Keratinocyte (primary cell): Measurements from ENCODE around the gene MROH7. TPM values are rescaled to one million over a fixed set of nuclear protein-coding genes. Genes with fewer than 3 reads are reported as not detected.

Source experiments
- DNase-seq: peaks from one replicate; pipeline ENCODE4 v3.0.0-alpha.2; 2011; ENCODE audit warnings: low read depth, missing footprints, low spot score
- FAIRE-seq: peaks from 2 replicates; lab custom pipeline; 2011; peaks lifted over from hg19 to GRCh38; lab: Jason Lieb, UNC
- H2AFZ ChIP-seq: 2 replicates; pipeline ENCODE4 v1.6.0; 2012; ENCODE audit warnings: low read length, control low read depth, inconsistent platforms; ENCODE audit not compliant: control insufficient read depth
- H3K27ac ChIP-seq: 2 replicates; pipeline ENCODE4 v1.5.1; 2011; ENCODE audit warnings: low read length; ENCODE audit not compliant: control insufficient read depth, insufficient read depth
- H3K27me3 ChIP-seq: 3 replicates; pipeline ENCODE4 v1.6.0; 2011; ENCODE audit warnings: low read length; ENCODE audit not compliant: control insufficient read depth, insufficient read depth; ENCODE audit errors: extremely low read depth
- H3K36me3 ChIP-seq, 2 experiments: 2 replicates in 1 of 2; 3 replicates in 1 of 2; pipeline ENCODE4 v1.5.1; 2011; ENCODE audit warnings: low read length in 2 of 2, mild to moderate bottlenecking in 1 of 2; ENCODE audit not compliant: control insufficient read depth in 2 of 2, insufficient read depth in 2 of 2; ENCODE audit errors: extremely low read depth in 1 of 2
- H3K4me1 ChIP-seq: 3 replicates; pipeline ENCODE4 v1.5.1; 2011; ENCODE audit warnings: low read length; ENCODE audit not compliant: control insufficient read depth, insufficient read depth; ENCODE audit errors: extremely low read depth
- H3K4me2 ChIP-seq: 3 replicates; pipeline ENCODE4 v1.6.0; 2011; ENCODE audit warnings: low read depth, low read length; ENCODE audit not compliant: control insufficient read depth, insufficient read depth; ENCODE audit errors: extremely low read depth
- H3K4me3 ChIP-seq, 3 experiments: fragments of 200-600 bp in 1 of 3; sonication (generic) in 1 of 3; 2 replicates in 2 of 3; 3 replicates in 1 of 3; pipeline ENCODE4 v1.5.1; 2011 to 2016; ENCODE audit warnings: low read length in 3 of 3, mild to moderate bottlenecking in 3 of 3, control low read depth in 2 of 3, inconsistent platforms in 1 of 3, low read depth in 1 of 3, mixed read lengths in 1 of 3, mixed run types in 1 of 3, moderate library complexity in 1 of 3; ENCODE audit not compliant: control insufficient read depth in 2 of 3, insufficient read depth in 2 of 3; ENCODE audit errors: extremely low read depth in 1 of 3
- H3K79me2 ChIP-seq: 2 replicates; pipeline ENCODE4 v1.6.0; 2012; ENCODE audit warnings: low read length; ENCODE audit not compliant: control insufficient read depth, insufficient read depth
- H3K9ac ChIP-seq: 3 replicates; pipeline ENCODE4 v1.6.0; 2011; ENCODE audit warnings: low read length; ENCODE audit not compliant: control insufficient read depth, insufficient read depth; ENCODE audit errors: extremely low read depth
- H3K9me1 ChIP-seq: 3 replicates; pipeline ENCODE4 v1.6.0; 2011; ENCODE audit warnings: low read length; ENCODE audit not compliant: control insufficient read depth, insufficient read depth; ENCODE audit errors: extremely low read depth
- H3K9me3 ChIP-seq: 2 replicates; pipeline ENCODE4 v1.5.1; 2012; ENCODE audit warnings: low read depth, low read length; ENCODE audit not compliant: control insufficient read depth
- H4K20me1 ChIP-seq: 3 replicates; pipeline ENCODE4 v1.6.0; 2011; ENCODE audit warnings: low read length; ENCODE audit not compliant: control insufficient read depth, insufficient read depth; ENCODE audit errors: extremely low read depth
- CTCF ChIP-seq, 3 experiments: IDR thresholded peaks in 1 of 3; conservative IDR thresholded peaks in 1 of 3; optimal IDR thresholded peaks in 1 of 3; 2 replicates in 2 of 3; 3 replicates in 1 of 3; pipeline versions ENCODE3 to v1.5.1; 2011; ENCODE audit warnings: low read length in 3 of 3, mild to moderate bottlenecking in 3 of 3, moderate library complexity in 2 of 3, control low read depth in 1 of 3, inconsistent platforms in 1 of 3; ENCODE audit not compliant: insufficient read depth in 2 of 3; ENCODE audit errors: extremely low read depth in 1 of 3
- EZH2 ChIP-seq: IDR thresholded peaks from one replicate; pipeline ENCODE4 v1.6.1; 2012; ENCODE audit warnings: inconsistent platforms, mild to moderate bottlenecking, low read length, moderate library complexity
- dilution Hi-C: fragments of 300-500 bp; cut with MboI; formaldehyde crosslinking; loops from one replicate; pipeline ENCODE4 v1.7.0; 2020; ENCODE audit warnings: low sequenced_read_pairs; ENCODE audit not compliant: extremely low pct_ligation_motif_present
- polyA plus RNA-seq, 5 experiments: library from polyadenylated mRNA; depleted of rRNA in 3 of 5; stranded (reverse) in 3 of 5; stranded (forward) in 1 of 5; unstranded in 1 of 5; fragments of >200 nt; gene quantifications; 1 replicate in 1 of 5; 2 replicates in 3 of 5; 3 replicates in 1 of 5; pipeline versions ENCODE4 v1.2.1 to v1.2.3, GENCODE V29; 2011 to 2012; ENCODE audit warnings: missing spikeins in 2 of 5, low read depth in 1 of 5, low replicate concordance in 1 of 5

MROH7 gene
- polyA plus RNA-seq, 1 donor (not counting 4 experiments of a cell fraction or from before 2014, with no cell fraction given) = not detected

GRCh38 chr1:54686155-54686554 lies 44.6 kb downstream of the MROH7 start:
- Histone ChIP-seq H3K27me3 (peaks cover 4% of the 10 kb centered on the region), H4K20me1 (no peaks in the 10 kb centered on the region), H3K79me2 (no peaks in the 10 kb centered on the region), H3K36me3 (no peaks in the 10 kb centered on the region), H3K4me3 (no peak overlapping the region), H3K9me1 (no peaks in the 10 kb centered on the region), H3K9ac (no peak overlapping the region), H3K4me1 (no peaks in the 10 kb centered on the region), H3K9me3 (no peaks in the 10 kb centered on the region), H3K4me2 (no peak overlapping the region), H2AFZ (no peak overlapping the region), H3K27ac (no peak overlapping the region)
- no peak for DNase-seq
- dilution Hi-C loops = no loop called here
- FAIRE-seq = no peak
- TF ChIP-seq EZH2 (no peak), CTCF (optimal IDR thresholded peaks at IDR 0.05 in 1 of 3, IDR thresholded peaks at IDR 0.05 in 1 of 3, conservative IDR thresholded peaks at IDR 0.05 in 1 of 3; ENCODE audit: extremely low read depth in 1 of 3, insufficient read depth in 2 of 3, low read length in 3 of 3) (no peak)

GRCh38 chr1:54694771-54695170 lies 53.2 kb downstream of the MROH7 start:
- Histone ChIP-seq H3K79me2 (no peaks in the 10 kb centered on the region), H4K20me1 (no peaks in the 10 kb centered on the region), H3K4me1 (no peaks in the 10 kb centered on the region), H3K9ac (no peak overlapping the region), H3K9me1 (no peaks in the 10 kb centered on the region), H3K9me3 (no peaks in the 10 kb centered on the region), H3K27me3 (peaks cover 3% of the 10 kb centered on the region), H2AFZ (no peak overlapping the region), H3K27ac (no peak overlapping the region), H3K4me2 (no peak overlapping the region), H3K36me3 (no peaks in the 10 kb centered on the region), H3K4me3 (no peak overlapping the region)
- DNase-seq (no peak), FAIRE-seq (no peak)
- dilution Hi-C loops = no loop called here
- TF ChIP-seq EZH2 = no peak
- no peak for TF ChIP-seq CTCF (optimal IDR thresholded peaks at IDR 0.05 in 1 of 3, IDR thresholded peaks at IDR 0.05 in 1 of 3, conservative IDR thresholded peaks at IDR 0.05 in 1 of 3; ENCODE audit: extremely low read depth in 1 of 3, insufficient read depth in 2 of 3, low read length in 3 of 3)
